WTC11 (cell line): ENCODE results near the gene DNAAF8.

Experiments used
- CBFB ChIP-seq: sonication (generic); formaldehyde crosslinking; IDR thresholded peaks from 2 replicates; pipeline ENCODE4 v1.8.1; 2022; ENCODE audit warnings: mild to moderate bottlenecking, low read depth, missing genetic modification reagents
- GABPB1 ChIP-seq: sonication (generic); formaldehyde crosslinking; IDR thresholded peaks from 2 replicates; pipeline ENCODE4 v1.8.1; 2023; ENCODE audit warnings: mild to moderate bottlenecking, missing genetic modification reagents
- NFYB ChIP-seq: sonication (generic); formaldehyde crosslinking; conservative IDR thresholded peaks from 2 replicates; pipeline ENCODE4 v1.8.0; 2022; ENCODE audit warnings: low read depth, missing genetic modification reagents
- ZNF416 ChIP-seq: fragments of 250-450 bp; sonication (Bioruptor Pico); IDR thresholded peaks from 2 replicates; pipeline ENCODE4 v1.9.0; 2021; ENCODE audit warnings: mild to moderate bottlenecking, inconsistent platforms
- TF ChIP-seq, protein P1 (sequence below): fragments of 200-600 bp; IDR thresholded peaks from 2 replicates; pipeline ENCODE4 v1.8.0; 2022; ENCODE audit warnings: antibody characterized with exemption
- TF ChIP-seq, protein P2 (sequence below): sonication (generic); formaldehyde crosslinking; IDR thresholded peaks from 2 replicates; pipeline ENCODE4 v1.8.1; 2022; ENCODE audit warnings: low read depth, missing genetic modification reagents, borderline replicate concordance
- TF ChIP-seq, protein P3 (sequence below): sonication (generic); formaldehyde crosslinking; IDR thresholded peaks from 2 replicates; pipeline ENCODE4 v1.8.1; 2023; ENCODE audit warnings: mild to moderate bottlenecking, missing genetic modification reagents, moderate library complexity
- TF ChIP-seq, protein P4 (sequence below): sonication (generic); formaldehyde crosslinking; IDR thresholded peaks from 2 replicates; pipeline ENCODE4 v1.8.0; 2022; ENCODE audit warnings: mild to moderate bottlenecking, missing genetic modification reagents
- TF ChIP-seq, protein P5 (sequence below): sonication (generic); formaldehyde crosslinking; IDR thresholded peaks from 2 replicates; pipeline ENCODE4 v1.8.0; 2023; ENCODE audit warnings: missing genetic modification reagents

DNA sequence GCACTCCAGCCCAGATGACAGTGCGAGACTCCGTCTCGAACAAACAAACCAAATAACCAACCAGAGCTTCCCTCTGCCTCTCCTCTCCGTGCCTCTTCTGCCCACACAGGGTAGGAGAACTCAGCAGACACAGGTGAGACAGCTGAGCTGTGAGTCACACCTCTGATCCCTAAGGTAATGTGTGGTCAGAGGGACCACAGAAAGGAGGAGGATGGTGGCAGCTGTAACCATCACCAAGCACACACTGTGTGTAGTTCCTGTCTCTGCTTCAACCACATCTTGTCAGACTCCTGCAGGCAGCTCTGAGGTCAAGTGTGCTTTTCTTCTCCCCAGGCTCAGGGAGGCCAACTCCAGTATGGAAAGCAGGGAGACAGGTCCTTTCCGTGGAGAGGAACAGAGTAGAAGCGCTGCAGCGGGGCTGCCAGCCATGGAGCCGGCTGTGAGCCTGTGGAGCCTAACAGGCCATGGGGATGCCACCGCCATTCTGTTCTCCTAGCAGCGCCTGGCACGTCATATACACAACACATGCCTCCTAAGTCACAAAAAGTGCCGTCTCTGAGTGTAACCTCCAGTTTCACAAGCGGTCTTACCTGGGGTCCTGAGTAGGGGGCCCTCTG lies 33.8 kb upstream of the DNAAF8 start:
- TF ChIP-seq GABPB1 (no peak), CBFB (CRISPR knock-in tag) (no peak), NFYB (CRISPR knock-in tag) (no peak), ZNF416 (CRISPR knock-in tag) (no peak)
- TF ChIP-seq, protein P1, sequence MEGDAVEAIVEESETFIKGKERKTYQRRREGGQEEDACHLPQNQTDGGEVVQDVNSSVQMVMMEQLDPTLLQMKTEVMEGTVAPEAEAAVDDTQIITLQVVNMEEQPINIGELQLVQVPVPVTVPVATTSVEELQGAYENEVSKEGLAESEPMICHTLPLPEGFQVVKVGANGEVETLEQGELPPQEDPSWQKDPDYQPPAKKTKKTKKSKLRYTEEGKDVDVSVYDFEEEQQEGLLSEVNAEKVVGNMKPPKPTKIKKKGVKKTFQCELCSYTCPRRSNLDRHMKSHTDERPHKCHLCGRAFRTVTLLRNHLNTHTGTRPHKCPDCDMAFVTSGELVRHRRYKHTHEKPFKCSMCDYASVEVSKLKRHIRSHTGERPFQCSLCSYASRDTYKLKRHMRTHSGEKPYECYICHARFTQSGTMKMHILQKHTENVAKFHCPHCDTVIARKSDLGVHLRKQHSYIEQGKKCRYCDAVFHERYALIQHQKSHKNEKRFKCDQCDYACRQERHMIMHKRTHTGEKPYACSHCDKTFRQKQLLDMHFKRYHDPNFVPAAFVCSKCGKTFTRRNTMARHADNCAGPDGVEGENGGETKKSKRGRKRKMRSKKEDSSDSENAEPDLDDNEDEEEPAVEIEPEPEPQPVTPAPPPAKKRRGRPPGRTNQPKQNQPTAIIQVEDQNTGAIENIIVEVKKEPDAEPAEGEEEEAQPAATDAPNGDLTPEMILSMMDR, result no peak
- TF ChIP-seq, protein P2, sequence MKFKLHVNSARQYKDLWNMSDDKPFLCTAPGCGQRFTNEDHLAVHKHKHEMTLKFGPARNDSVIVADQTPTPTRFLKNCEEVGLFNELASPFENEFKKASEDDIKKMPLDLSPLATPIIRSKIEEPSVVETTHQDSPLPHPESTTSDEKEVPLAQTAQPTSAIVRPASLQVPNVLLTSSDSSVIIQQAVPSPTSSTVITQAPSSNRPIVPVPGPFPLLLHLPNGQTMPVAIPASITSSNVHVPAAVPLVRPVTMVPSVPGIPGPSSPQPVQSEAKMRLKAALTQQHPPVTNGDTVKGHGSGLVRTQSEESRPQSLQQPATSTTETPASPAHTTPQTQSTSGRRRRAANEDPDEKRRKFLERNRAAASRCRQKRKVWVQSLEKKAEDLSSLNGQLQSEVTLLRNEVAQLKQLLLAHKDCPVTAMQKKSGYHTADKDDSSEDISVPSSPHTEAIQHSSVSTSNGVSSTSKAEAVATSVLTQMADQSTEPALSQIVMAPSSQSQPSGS (CRISPR knock-in tag), result no peak
- TF ChIP-seq, protein P3, sequence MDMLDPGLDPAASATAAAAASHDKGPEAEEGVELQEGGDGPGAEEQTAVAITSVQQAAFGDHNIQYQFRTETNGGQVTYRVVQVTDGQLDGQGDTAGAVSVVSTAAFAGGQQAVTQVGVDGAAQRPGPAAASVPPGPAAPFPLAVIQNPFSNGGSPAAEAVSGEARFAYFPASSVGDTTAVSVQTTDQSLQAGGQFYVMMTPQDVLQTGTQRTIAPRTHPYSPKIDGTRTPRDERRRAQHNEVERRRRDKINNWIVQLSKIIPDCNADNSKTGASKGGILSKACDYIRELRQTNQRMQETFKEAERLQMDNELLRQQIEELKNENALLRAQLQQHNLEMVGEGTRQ, result no peak
- TF ChIP-seq, protein P4, sequence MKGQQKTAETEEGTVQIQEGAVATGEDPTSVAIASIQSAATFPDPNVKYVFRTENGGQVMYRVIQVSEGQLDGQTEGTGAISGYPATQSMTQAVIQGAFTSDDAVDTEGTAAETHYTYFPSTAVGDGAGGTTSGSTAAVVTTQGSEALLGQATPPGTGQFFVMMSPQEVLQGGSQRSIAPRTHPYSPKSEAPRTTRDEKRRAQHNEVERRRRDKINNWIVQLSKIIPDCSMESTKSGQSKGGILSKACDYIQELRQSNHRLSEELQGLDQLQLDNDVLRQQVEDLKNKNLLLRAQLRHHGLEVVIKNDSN (CRISPR knock-in tag), result no peak
- TF ChIP-seq, protein P5, sequence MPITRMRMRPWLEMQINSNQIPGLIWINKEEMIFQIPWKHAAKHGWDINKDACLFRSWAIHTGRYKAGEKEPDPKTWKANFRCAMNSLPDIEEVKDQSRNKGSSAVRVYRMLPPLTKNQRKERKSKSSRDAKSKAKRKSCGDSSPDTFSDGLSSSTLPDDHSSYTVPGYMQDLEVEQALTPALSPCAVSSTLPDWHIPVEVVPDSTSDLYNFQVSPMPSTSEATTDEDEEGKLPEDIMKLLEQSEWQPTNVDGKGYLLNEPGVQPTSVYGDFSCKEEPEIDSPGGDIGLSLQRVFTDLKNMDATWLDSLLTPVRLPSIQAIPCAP (CRISPR knock-in tag), result no peak
